Measurements from ENCODE around the gene ADAMTSL3.
"Not testable (repeated sequence)": the region's sequence is repeated elsewhere in the genome, so short reads cannot be mapped to it uniquely, and the experiment has no call there.

GRCh38 chr15:84080778-84081084 is 426.8 kb downstream of the ADAMTSL3 start:
- not testable (repeated sequence) for TF ChIP-seq TARDBP (IDR thresholded peaks at IDR 0.05); ARNT (IDR thresholded peaks at IDR 0.05); HDGF (IDR thresholded peaks at IDR 0.05; ENCODE audit: borderline replicate concordance); BHLHE40 (IDR thresholded peaks at IDR 0.05; ENCODE audit: borderline replicate concordance); FOXM1 (IDR thresholded peaks at IDR 0.05; ENCODE audit: borderline replicate concordance); CTBP1 (IDR thresholded peaks at IDR 0.05; ENCODE audit: borderline replicate concordance)

Measured in HEK293T (cell line).